Hematopoietic multipotent progenitor cell (in vitro differentiated cells): Measurements from ENCODE around the gene ARHGAP32. TPM values are rescaled to one million over a fixed set of nuclear protein-coding genes. Genes with fewer than 3 reads are reported as not detected.

Source experiments
- DNase-seq, 3 donors: peaks; one replicate each; pipeline ENCODE4 v3.0.0-alpha.2; 2011 to 2015; ENCODE audit warnings: low read depth in 2 of 3, low spot score in 2 of 3
- small RNA-seq: library from RNA; depleted of rRNA; stranded (forward); fragments of <200 nt; gene quantifications from one replicate; pipeline ENCODE3, GENCODE V24; 2012
- total RNA-seq: library from RNA; depleted of rRNA; stranded (reverse); fragments of >200 nt; gene quantifications from one replicate; pipeline ENCODE4 v1.2.3, GENCODE V29; 2012

The ARHGAP32 gene
- total RNA-seq, 1 donor: 12.7 TPM

DNA sequence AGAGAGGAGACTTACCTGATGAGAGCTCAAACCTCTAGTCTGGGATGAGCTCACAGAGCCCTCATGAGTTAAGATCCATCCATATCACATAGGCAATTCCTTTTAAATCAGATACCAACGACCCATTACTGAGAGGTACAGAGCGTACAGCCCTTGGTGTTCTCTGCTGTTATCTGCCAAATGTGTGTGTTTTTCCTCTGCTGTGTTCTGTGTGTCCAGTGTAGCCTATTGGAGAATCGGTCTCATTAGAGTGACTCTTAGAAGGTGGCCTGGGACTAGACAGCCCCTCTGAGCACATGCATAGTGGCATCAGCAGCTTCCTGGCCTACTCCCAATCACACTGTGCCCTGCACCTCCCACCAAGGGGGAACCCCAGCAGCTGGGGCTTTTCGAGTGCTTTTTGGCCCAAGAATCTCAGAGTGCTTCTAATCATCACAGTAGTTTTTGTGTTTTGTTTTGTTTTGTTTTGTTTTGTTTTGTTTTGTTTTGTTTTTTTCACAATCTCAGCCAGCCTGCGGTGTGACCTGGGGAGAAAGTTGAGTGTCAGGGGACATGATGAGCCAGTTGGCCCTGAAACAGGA lies 274.9 kb downstream of the ARHGAP32 start:
- DNase-seq: peak in 1 of 3 donors; percentile 16

GRCh38 chr11:128916681-128917080 lies 275.4 kb downstream of the ARHGAP32 start:
- peak in 1 of 3 donors; percentile 38 for DNase-seq

DNA sequence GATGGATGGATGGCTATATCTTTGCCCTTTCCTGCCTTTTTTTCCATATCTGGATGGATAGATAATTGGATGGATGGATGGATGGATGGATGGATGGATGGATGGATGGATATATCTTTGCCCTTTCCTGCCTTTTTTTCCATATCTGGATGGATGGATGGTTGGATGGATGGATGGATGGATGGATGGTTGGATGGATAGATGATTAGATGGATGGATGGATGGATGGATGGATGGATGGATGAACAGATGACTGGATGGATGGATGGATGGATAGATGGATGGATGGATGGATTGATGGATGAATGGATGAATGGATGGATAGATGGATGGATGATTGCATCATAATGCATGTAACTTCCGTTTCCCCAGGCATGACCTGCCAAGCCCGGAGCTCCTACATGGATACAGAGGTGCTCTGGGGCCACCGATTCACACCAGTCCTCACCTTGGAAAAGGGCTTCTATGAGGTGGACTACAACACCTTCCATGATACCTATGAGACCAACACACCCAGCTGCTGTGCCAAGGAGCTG lies 276.0 kb downstream of the ARHGAP32 start:
- DNase-seq: no peak

- DNase-seq: no peak
Measured at GRCh38 chr11:128915149-128915521, 277.0 kb downstream of the ARHGAP32 start.

Small RNAs within 50 kb of the gene (small RNA-seq; reads per million reads assigned to genes)
- gene RF00019 (not detected), gene RNU6-874P (not detected), gene RNU6-876P (not detected)

Other genes with a start within 250 kb of the ARHGAP32 start
- 0.27 TPM for gene TP53AIP1, start 249.5 kb downstream of the ARHGAP32 start, total RNA-seq
- not detected for gene BARX2, start 183.5 kb upstream of the ARHGAP32 start, total RNA-seq